Progenitor cell of endocrine pancreas (in vitro differentiated cells): ENCODE results near the gene PNMA8A. TPM values are rescaled to one million over a fixed set of nuclear protein-coding genes. Genes with fewer than 3 reads are reported as not detected.

Experiments used
- DNase-seq: peaks from one replicate; pipeline ENCODE4 v3.0.0; 2021; ENCODE audit warnings: low spot score; ENCODE audit not compliant: unreplicated experiment
- H3K27ac Mint-ChIP-seq: 2 replicates; pipeline ENCODE4 v1.8.0; 2021; ENCODE audit warnings: mild to moderate bottlenecking, moderate library complexity, mixed read lengths
- H3K27me3 Mint-ChIP-seq: 2 replicates; pipeline ENCODE4 v1.8.0; 2021; ENCODE audit warnings: mixed read lengths
- H3K36me3 Mint-ChIP-seq: 2 replicates; pipeline ENCODE4 v1.8.0; 2022; ENCODE audit warnings: mixed read lengths; ENCODE audit not compliant: insufficient read depth
- H3K4me1 Mint-ChIP-seq: 2 replicates; pipeline ENCODE4 v1.8.0; 2021; ENCODE audit warnings: low read depth, mixed read lengths
- H3K4me3 Mint-ChIP-seq: 2 replicates; pipeline ENCODE4 v1.8.0; 2021; ENCODE audit warnings: low read depth, mild to moderate bottlenecking, moderate library complexity, mixed read lengths
- H3K9me3 Mint-ChIP-seq: 2 replicates; pipeline ENCODE4 v1.8.0; 2021; ENCODE audit warnings: low read depth, mixed read lengths
- CTCF ChIP-seq: fragments of 200-600 bp; sonication (generic); IDR thresholded peaks from one replicate; pipeline ENCODE4 v1.5.0; 2021; ENCODE audit warnings: antibody characterized with exemption, mild to moderate bottlenecking; ENCODE audit not compliant: unreplicated experiment
- total RNA-seq: library from RNA; stranded (reverse); gene quantifications from 2 replicates; pipeline ENCODE4 v1.2.1, GENCODE V29; 2021

PNMA8A gene
- total RNA-seq, 1 donor from 2014 or later, result 27.5 TPM

DNA sequence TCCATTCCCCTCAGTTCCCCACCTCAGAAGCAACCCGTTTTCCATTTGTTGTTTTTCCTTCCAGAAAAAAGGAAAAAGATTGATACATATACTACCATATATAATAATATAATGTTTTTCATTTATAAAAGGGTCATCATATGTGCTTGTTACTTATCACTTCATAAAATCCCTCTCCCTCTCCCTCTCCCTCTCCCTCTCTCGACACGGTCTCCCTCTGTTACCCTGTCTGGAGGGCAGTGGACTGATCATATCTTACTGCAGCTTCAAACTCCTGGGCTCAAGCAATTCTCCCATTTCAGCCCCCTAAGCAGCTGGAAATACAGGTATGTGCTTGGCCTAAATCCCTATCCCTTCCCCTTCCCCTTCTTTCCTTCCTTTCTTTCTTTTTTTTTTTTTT is 17.1 kb downstream of the PNMA8A start:
- no peaks in the 10 kb centered on the region for H3K36me3 Mint-ChIP-seq
- H3K4me1 Mint-ChIP-seq, result no peaks in the 10 kb centered on the region
- no peak for TF ChIP-seq CTCF
- H3K27ac Mint-ChIP-seq, result no peak overlapping the region
- H3K9me3 Mint-ChIP-seq, result peaks cover 7% of the 10 kb centered on the region
- no peak for DNase-seq
- no peak overlapping the region for H3K4me3 Mint-ChIP-seq
- H3K27me3 Mint-ChIP-seq, result no peaks in the 10 kb centered on the region

- Mint-ChIP-seq H3K4me3 (no peak overlapping the region), H3K27ac (no peak overlapping the region), H3K36me3 (no peaks in the 10 kb centered on the region), H3K27me3 (no peaks in the 10 kb centered on the region), H3K4me1 (no peaks in the 10 kb centered on the region), H3K9me3 (peaks cover 7% of the 10 kb centered on the region)
- TF ChIP-seq CTCF, result no peak
- no peak for DNase-seq
Observed at GRCh38 chr19:46453661-46454060, 17.7 kb downstream of the PNMA8A start.

- no peak for TF ChIP-seq CTCF
- Mint-ChIP-seq H3K27me3 (no peaks in the 10 kb centered on the region), H3K4me3 (no peak overlapping the region), H3K36me3 (no peaks in the 10 kb centered on the region), H3K27ac (no peak overlapping the region), H3K4me1 (no peaks in the 10 kb centered on the region), H3K9me3 (peaks cover 7% of the 10 kb centered on the region)
- no peak for DNase-seq
Observed at GRCh38 chr19:46452186-46452585, 19.2 kb downstream of the PNMA8A start.

DNA sequence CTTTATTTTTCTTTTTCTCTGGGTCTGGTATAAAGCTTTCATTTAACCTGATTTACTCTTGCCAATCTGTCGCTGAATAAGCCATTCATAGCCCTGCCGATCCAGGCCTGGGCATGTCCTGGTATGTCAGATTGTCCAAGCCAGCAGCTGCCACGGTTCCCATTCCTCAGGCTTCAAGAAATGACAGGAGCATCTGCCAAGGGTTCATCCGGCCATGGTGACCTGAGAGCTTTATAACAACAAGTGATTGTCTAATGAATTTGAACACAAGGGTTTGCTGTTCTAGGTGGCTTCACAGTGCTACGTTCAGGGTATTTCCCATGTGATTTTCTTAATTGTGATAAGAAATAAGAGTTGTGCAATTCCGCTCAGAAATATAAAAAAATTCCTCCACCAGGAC is 20.0 kb downstream of the PNMA8A start:
- TF ChIP-seq CTCF, result no peak
- DNase-seq, result no peak
- Mint-ChIP-seq H3K27ac (no peak overlapping the region), H3K27me3 (no peaks in the 10 kb centered on the region), H3K4me3 (no peak overlapping the region), H3K9me3 (peaks cover 7% of the 10 kb centered on the region), H3K4me1 (no peaks in the 10 kb centered on the region), H3K36me3 (no peaks in the 10 kb centered on the region)

GRCh38 chr19:46450737-46451136 is 20.6 kb downstream of the PNMA8A start:
- Mint-ChIP-seq H3K27me3 (no peaks in the 10 kb centered on the region), H3K27ac (no peak overlapping the region), H3K9me3 (peaks cover 7% of the 10 kb centered on the region), H3K4me1 (no peaks in the 10 kb centered on the region), H3K4me3 (no peak overlapping the region), H3K36me3 (no peaks in the 10 kb centered on the region)
- DNase-seq, result no peak
- no peak for TF ChIP-seq CTCF
